ENCODE measurements around the gene S1PR4.

S1PR4 gene

GRCh38 chr19:3161453-3161852 is 17.1 kb upstream of the S1PR4 start:
- TF ChIP-seq GATA3 (IDR thresholded peaks at IDR 0.05; ENCODE audit: low read depth, low read length) (no peak), GATA2 (IDR thresholded peaks at IDR 0.05; ENCODE audit: low read depth, low read length) (no peak)

- TF ChIP-seq GATA2 (IDR thresholded peaks at IDR 0.05; ENCODE audit: low read depth, low read length) (no peak), GATA3 (IDR thresholded peaks at IDR 0.05; ENCODE audit: low read depth, low read length) (no peak)
Measured at GRCh38 chr19:3162418-3163229, 15.9 kb upstream of the S1PR4 start.

GRCh38 chr19:3163230-3163886 is 15.2 kb upstream of the S1PR4 start:
- TF ChIP-seq GATA2 (IDR thresholded peaks at IDR 0.05; ENCODE audit: low read depth, low read length) (no peak), GATA3 (IDR thresholded peaks at IDR 0.05; ENCODE audit: low read depth, low read length) (no peak)

GRCh38 chr19:3163943-3164342 is 14.6 kb upstream of the S1PR4 start:
- no peak for TF ChIP-seq GATA3 (IDR thresholded peaks at IDR 0.05; ENCODE audit: low read depth, low read length)
- TF ChIP-seq GATA2 (IDR thresholded peaks at IDR 0.05; ENCODE audit: low read depth, low read length) = no peak

GRCh38 chr19:3167533-3168272 is 10.9 kb upstream of the S1PR4 start:
- TF ChIP-seq GATA2 (IDR thresholded peaks at IDR 0.05; ENCODE audit: low read depth, low read length) (no peak), GATA3 (IDR thresholded peaks at IDR 0.05; ENCODE audit: low read depth, low read length) (no peak)

GRCh38 chr19:3171894-3172672 is 6.5 kb upstream of the S1PR4 start:
- TF ChIP-seq GATA2 (IDR thresholded peaks at IDR 0.05; ENCODE audit: low read depth, low read length) (no peak), GATA3 (IDR thresholded peaks at IDR 0.05; ENCODE audit: low read depth, low read length) (no peak)

DNA sequence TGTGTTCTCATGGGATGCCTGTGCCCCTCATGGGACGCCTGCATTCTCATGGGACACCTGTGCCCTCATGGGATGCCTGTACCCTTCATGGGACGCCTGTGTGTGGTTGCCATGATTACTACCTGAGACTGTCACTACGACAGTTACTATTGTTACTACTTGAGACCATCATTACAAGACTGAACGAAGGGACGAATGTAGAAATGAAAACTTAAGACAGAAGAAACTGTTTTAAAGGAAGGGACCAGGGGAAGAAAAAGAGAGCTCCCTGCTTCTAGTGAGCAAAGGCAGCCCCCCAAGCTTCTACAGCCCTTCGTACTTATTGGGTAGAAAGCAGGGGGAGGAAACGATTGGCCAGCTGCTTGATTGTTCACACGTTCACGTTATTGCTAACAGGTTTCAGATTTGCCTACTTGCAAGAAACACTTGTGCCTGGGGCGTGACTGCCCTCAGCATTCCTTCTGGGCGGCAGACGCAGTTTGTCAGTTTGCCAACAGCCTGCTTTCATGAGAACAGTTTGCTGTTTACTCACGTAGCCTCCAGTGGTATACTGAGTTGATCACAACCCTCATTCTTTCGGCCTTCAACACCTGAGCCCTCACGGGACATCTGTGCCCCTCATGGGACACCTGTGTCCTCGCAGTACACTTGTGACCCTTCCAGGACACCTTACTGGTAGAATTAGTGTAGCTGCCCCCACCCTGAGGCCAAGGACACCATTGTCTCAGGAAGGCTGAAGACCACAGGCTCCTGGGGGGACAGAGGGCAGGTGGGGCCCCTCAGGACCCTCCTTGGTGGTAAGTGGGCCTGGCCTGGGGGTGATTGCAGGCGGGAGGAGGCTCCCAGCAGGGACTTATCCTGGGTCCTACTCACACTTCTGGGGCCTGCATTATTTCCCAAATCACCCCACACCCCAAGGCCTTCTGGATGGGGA is 2.5 kb upstream of the S1PR4 start:
- no peak for TF ChIP-seq GATA3 (IDR thresholded peaks at IDR 0.05; ENCODE audit: low read depth, low read length)
- no peak for TF ChIP-seq GATA2 (IDR thresholded peaks at IDR 0.05; ENCODE audit: low read depth, low read length)

DNA sequence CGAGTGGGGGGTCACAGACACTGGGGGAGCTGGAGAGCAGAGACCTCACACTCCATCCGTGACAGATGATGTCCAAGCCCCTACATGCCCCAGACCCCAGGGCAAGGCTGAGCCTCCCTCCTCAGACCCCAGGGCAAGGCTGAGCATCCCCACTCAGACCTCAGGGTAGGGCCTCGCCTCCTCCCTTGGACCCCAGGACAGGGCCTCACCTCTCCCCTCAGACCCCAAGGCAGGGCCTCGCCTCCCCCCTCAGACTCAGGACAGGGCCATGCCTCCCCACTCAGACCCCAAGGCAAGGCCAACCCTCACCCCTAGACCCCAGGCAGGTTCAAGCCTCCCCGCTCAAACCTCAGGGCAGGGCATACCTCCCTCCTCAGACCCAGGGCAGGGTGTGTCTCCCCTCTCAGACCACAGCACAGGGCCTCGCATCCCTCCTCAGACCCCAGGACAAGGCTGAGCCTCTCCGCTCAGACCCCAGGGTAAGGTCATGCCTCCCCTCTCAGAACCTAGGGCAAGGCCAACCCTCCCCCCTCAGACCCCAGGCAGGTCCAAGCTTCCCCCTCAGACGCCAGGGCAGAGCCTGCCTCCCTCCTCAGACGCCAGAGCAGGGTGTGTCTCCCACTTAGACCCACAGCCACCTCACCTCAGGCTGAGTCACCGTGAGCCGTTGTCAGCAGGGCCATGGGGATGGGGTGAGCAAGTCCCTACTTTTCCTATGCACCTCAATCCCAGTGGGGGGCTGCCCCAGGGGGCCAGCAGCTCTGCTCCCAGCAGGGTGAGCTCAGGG is 1.7 kb upstream of the S1PR4 start:
- TF ChIP-seq GATA2 (IDR thresholded peaks at IDR 0.05; ENCODE audit: low read depth, low read length) (no peak), GATA3 (IDR thresholded peaks at IDR 0.05; ENCODE audit: low read depth, low read length) (no peak)

DNA sequence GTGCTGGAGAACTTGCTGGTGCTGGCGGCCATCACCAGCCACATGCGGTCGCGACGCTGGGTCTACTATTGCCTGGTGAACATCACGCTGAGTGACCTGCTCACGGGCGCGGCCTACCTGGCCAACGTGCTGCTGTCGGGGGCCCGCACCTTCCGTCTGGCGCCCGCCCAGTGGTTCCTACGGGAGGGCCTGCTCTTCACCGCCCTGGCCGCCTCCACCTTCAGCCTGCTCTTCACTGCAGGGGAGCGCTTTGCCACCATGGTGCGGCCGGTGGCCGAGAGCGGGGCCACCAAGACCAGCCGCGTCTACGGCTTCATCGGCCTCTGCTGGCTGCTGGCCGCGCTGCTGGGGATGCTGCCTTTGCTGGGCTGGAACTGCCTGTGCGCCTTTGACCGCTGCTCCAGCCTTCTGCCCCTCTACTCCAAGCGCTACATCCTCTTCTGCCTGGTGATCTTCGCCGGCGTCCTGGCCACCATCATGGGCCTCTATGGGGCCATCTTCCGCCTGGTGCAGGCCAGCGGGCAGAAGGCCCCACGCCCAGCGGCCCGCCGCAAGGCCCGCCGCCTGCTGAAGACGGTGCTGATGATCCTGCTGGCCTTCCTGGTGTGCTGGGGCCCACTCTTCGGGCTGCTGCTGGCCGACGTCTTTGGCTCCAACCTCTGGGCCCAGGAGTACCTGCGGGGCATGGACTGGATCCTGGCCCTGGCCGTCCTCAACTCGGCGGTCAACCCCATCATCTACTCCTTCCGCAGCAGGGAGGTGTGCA is 587 bp downstream of the S1PR4 start:
- TF ChIP-seq GATA3 (IDR thresholded peaks at IDR 0.05; ENCODE audit: low read depth, low read length) (no peak), GATA2 (IDR thresholded peaks at IDR 0.05; ENCODE audit: low read depth, low read length) (no peak)

GRCh38 chr19:3179739-3180293 is 1.2 kb downstream of the S1PR4 start:
- TF ChIP-seq GATA3 (IDR thresholded peaks at IDR 0.05; ENCODE audit: low read depth, low read length) (no peak), GATA2 (IDR thresholded peaks at IDR 0.05; ENCODE audit: low read depth, low read length) (no peak)

Data from SH-SY5Y (cell line).